Ectodermal cell (in vitro differentiated cells): ENCODE data around the gene IGF1. TPM values are rescaled to one million over a fixed set of nuclear protein-coding genes. Genes with fewer than 3 reads are reported as not detected.

Experiments used
- H3K27ac ChIP-seq: 2 replicates; pipeline ENCODE4 v1.7.0; 2013; ENCODE audit warnings: mild to moderate bottlenecking, low read depth, low read length; ENCODE audit not compliant: insufficient read depth, poor library complexity, severe bottlenecking
- H3K27me3 ChIP-seq: 2 replicates; pipeline ENCODE4 v1.7.0; 2013; ENCODE audit warnings: mild to moderate bottlenecking, low read length; ENCODE audit not compliant: insufficient read depth, control insufficient read depth, poor library complexity, severe bottlenecking
- H3K36me3 ChIP-seq: one replicate; pipeline ENCODE4 v1.7.0; 2013; ENCODE audit warnings: low read length; ENCODE audit not compliant: control insufficient read depth, insufficient read depth
- H3K4me1 ChIP-seq: one replicate; pipeline ENCODE4 v1.7.0; 2013; ENCODE audit warnings: low read length; ENCODE audit not compliant: control insufficient read depth, insufficient read depth
- H3K4me3 ChIP-seq: 2 replicates; pipeline ENCODE4 v1.7.0; 2013; ENCODE audit warnings: low read depth, low read length, control low read depth; ENCODE audit not compliant: insufficient read depth
- H3K9me3 ChIP-seq: 2 replicates; pipeline ENCODE4 v1.7.0; 2013; ENCODE audit warnings: mild to moderate bottlenecking, low read length, moderate library complexity; ENCODE audit not compliant: control insufficient read depth
- WGBS, 2 experiments: methylation state at CpG; one replicate each; pipeline ENCODE4 v1.1.7; 2013; ENCODE audit warnings: missing lambda C conversion rate in 2 of 2; 5-methylcytosine and 5-hydroxymethylcytosine counted together
- polyA plus RNA-seq, 4 experiments: library from polyadenylated mRNA; stranded (reverse); fragments of 50-300 nt; gene quantifications; one replicate each; pipeline ENCODE4 v1.2.3, GENCODE V29; 2013

Gene IGF1
- not detected for polyA plus RNA-seq (2013, experiment 1 of 4)
- not detected for polyA plus RNA-seq (2013, experiment 2 of 4)
- polyA plus RNA-seq (2013, experiment 3 of 4): not detected
- 0.04 TPM for polyA plus RNA-seq (2013, experiment 4 of 4)

GRCh38 chr12:102480406-102480805, at the start of gene IGF1:
TSS of gene IGF1 (minus strand) at chr12:102480563. CDS start at chr12:102480381, 182 bp downstream.
- Histone ChIP-seq H3K27me3 (no peaks in the 10 kb centered on the region), H3K9me3 (no peaks in the 10 kb centered on the region), H3K4me1 (no peaks in the 10 kb centered on the region), H3K27ac (no peak within 1 kb of the TSS), H3K4me3 (no peak within 1 kb of the TSS), H3K36me3 (no peaks in the 10 kb centered on the region)
- 76 to 93% methylated on average over 1 to 2 of the region's 2 CpGs for WGBS, 2 experiments

- Histone ChIP-seq H3K4me1 (no peaks in the 10 kb centered on the region), H3K36me3 (no peaks in the 10 kb centered on the region), H3K27me3 (no peaks in the 10 kb centered on the region), H3K4me3 (no peak overlapping the region), H3K9me3 (no peaks in the 10 kb centered on the region), H3K27ac (no peak overlapping the region)
Measured at GRCh38 chr12:102528111-102528510, 47.7 kb upstream of the IGF1 start.

- H3K4me1 ChIP-seq: no peaks in the 10 kb centered on the region
- no peak overlapping the region for H3K27ac ChIP-seq
- H3K9me3 ChIP-seq: no peaks in the 10 kb centered on the region
- H3K27me3 ChIP-seq: no peaks in the 10 kb centered on the region
- H3K36me3 ChIP-seq: no peaks in the 10 kb centered on the region
- H3K4me3 ChIP-seq: no peak overlapping the region
- WGBS, 2 experiments: 95 to 96% methylated on average over 8 of the region's 8 CpGs
Measured at GRCh38 chr12:102527171-102527720, 46.9 kb upstream of the IGF1 start.

- Histone ChIP-seq H3K27me3 (no peaks in the 10 kb centered on the region), H3K36me3 (no peaks in the 10 kb centered on the region), H3K4me3 (no peak overlapping the region), H3K27ac (no peak overlapping the region), H3K4me1 (no peaks in the 10 kb centered on the region), H3K9me3 (no peaks in the 10 kb centered on the region)
- 89 to 97% methylated on average over 1 of the region's 1 CpG for WGBS, 2 experiments
Measured at GRCh38 chr12:102526656-102527055, 46.3 kb upstream of the IGF1 start.

- WGBS, 2 experiments: 90% methylated on average over 4 of the region's 4 CpGs
- Histone ChIP-seq H3K4me3 (no peak overlapping the region), H3K4me1 (no peaks in the 10 kb centered on the region), H3K27me3 (no peaks in the 10 kb centered on the region), H3K9me3 (no peaks in the 10 kb centered on the region), H3K27ac (no peak overlapping the region), H3K36me3 (no peaks in the 10 kb centered on the region)
Measured at GRCh38 chr12:102522768-102523167, 42.4 kb upstream of the IGF1 start.

- Histone ChIP-seq H3K9me3 (no peaks in the 10 kb centered on the region), H3K27ac (no peak overlapping the region), H3K4me1 (no peaks in the 10 kb centered on the region), H3K27me3 (no peaks in the 10 kb centered on the region), H3K4me3 (no peak overlapping the region), H3K36me3 (no peaks in the 10 kb centered on the region)
- WGBS, 2 experiments: 89 to 100% methylated on average over 1 of the region's 1 CpG
Measured at GRCh38 chr12:102521662-102522277, 41.4 kb upstream of the IGF1 start.

- Histone ChIP-seq H3K36me3 (no peaks in the 10 kb centered on the region), H3K27me3 (no peaks in the 10 kb centered on the region), H3K9me3 (no peaks in the 10 kb centered on the region), H3K4me3 (no peak overlapping the region), H3K27ac (no peak overlapping the region), H3K4me1 (no peaks in the 10 kb centered on the region)
- WGBS, 2 experiments: 93 to 95% methylated on average over 5 of the region's 5 CpGs
Measured at GRCh38 chr12:102518871-102519270, 38.5 kb upstream of the IGF1 start.

GRCh38 chr12:102514696-102515095, 34.3 kb upstream of the IGF1 start:
- Histone ChIP-seq H3K9me3 (no peaks in the 10 kb centered on the region), H3K4me1 (no peaks in the 10 kb centered on the region), H3K36me3 (no peaks in the 10 kb centered on the region), H3K27ac (no peak overlapping the region), H3K27me3 (no peaks in the 10 kb centered on the region), H3K4me3 (no peak overlapping the region)
- 92 to 100% methylated on average over 1 of the region's 1 CpG for WGBS, 2 experiments

GRCh38 chr12:102513739-102514138, 33.4 kb upstream of the IGF1 start:
- WGBS, 2 experiments: 80 to 92% methylated on average over 2 to 3 of the region's 3 CpGs
- no peak overlapping the region for H3K4me3 ChIP-seq
- no peaks in the 10 kb centered on the region for H3K9me3 ChIP-seq
- no peak overlapping the region for H3K27ac ChIP-seq
- H3K27me3 ChIP-seq: no peaks in the 10 kb centered on the region
- no peaks in the 10 kb centered on the region for H3K36me3 ChIP-seq
- no peaks in the 10 kb centered on the region for H3K4me1 ChIP-seq

- Histone ChIP-seq H3K36me3 (no peaks in the 10 kb centered on the region), H3K4me1 (no peaks in the 10 kb centered on the region), H3K4me3 (no peak overlapping the region), H3K9me3 (no peaks in the 10 kb centered on the region), H3K27ac (no peak overlapping the region), H3K27me3 (no peaks in the 10 kb centered on the region)
- WGBS, 2 experiments: 81% methylated on average over 8 of the region's 8 CpGs
Measured at GRCh38 chr12:102513272-102513671, 32.9 kb upstream of the IGF1 start.
